Measurements from ENCODE around the gene DPYSL5. TPM values are rescaled to one million over a fixed set of nuclear protein-coding genes. Genes with fewer than 3 reads are reported as not detected.

Gene DPYSL5
- total RNA-seq, 4 donors from 2014 or later = 0.40 to 2.4 TPM; not detected in 2

DNA sequence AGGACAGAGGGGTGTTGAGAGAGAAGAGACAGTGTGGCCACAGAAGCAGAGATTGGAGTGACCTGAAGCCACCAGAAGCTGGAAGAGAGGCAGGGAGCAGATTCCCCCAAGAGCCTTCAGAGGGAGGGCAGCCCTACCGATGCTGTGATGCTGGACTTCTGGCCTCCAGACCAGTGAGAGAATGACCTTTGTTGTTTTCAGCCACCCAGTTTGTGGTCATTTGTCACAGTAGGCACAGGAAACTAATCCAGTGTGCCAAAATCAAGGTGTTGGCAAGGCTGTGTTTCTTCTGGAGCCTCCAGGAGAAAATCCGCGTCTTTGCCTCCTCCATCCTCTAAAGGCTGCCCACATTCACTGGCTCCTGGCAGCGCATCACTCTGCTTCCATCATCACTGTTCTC is 137.9 kb downstream of the DPYSL5 start:
- Histone ChIP-seq H3K36me3 (peaks cover 0 to 7% of the 10 kb centered on the region in 2 donors), H3K27me3 (no peaks in the 10 kb centered on the region), H3K4me1 (peaks cover 9 to 40% (median 11%) of the 10 kb centered on the region in 3 donors), H3K27ac (no peak overlapping the region), H3K9me3 (no peaks in the 10 kb centered on the region), H3K4me3 (no peak overlapping the region)
- 97% methylated on average over 3 of the region's 4 CpGs; no CpG with 5 or more reads in 1 of the 2 donors for WGBS, 2 donors (ENCODE audit: low coverage in 1 of 2)
- TF ChIP-seq POLR2A (IDR thresholded peaks at IDR 0.05) (no peak), POLR2AphosphoS5 (IDR thresholded peaks at IDR 0.05) (no peak), EP300 (IDR thresholded peaks at IDR 0.05) (no peak)
- TF ChIP-seq, protein P1, sequence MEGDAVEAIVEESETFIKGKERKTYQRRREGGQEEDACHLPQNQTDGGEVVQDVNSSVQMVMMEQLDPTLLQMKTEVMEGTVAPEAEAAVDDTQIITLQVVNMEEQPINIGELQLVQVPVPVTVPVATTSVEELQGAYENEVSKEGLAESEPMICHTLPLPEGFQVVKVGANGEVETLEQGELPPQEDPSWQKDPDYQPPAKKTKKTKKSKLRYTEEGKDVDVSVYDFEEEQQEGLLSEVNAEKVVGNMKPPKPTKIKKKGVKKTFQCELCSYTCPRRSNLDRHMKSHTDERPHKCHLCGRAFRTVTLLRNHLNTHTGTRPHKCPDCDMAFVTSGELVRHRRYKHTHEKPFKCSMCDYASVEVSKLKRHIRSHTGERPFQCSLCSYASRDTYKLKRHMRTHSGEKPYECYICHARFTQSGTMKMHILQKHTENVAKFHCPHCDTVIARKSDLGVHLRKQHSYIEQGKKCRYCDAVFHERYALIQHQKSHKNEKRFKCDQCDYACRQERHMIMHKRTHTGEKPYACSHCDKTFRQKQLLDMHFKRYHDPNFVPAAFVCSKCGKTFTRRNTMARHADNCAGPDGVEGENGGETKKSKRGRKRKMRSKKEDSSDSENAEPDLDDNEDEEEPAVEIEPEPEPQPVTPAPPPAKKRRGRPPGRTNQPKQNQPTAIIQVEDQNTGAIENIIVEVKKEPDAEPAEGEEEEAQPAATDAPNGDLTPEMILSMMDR (IDR thresholded peaks at IDR 0.05) = no peak
- ATAC-seq = no peak

DNA sequence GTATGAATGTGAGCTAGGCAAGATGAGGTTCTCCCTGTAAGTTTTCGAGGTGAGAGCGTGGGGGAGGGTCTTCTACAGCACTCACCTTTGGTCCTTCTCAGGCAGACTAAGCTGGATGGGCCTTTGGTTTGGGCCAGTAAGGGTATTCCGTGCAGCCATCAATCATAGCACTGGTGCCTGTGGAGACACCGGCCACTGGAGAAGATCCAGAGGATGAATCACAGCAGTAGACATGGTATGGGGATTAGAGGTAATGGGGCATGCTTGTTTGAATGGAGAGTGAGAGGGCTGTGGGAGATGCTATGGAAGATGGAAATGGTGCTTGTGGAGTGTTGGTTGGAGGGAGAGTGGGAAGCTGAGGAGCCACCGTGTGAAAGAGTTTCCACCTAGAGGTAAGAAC is 138.6 kb downstream of the DPYSL5 start:
- H3K27me3 ChIP-seq = no peaks in the 10 kb centered on the region
- WGBS, 2 donors (ENCODE audit: low coverage in 1 of 2) = 66 to 93% methylated on average over 2 to 3 of the region's 5 CpGs
- H3K9me3 ChIP-seq = no peaks in the 10 kb centered on the region
- no peak overlapping the region for H3K4me3 ChIP-seq
- peaks cover 9 to 32% (median 10%) of the 10 kb centered on the region in 3 donors for H3K4me1 ChIP-seq
- TF ChIP-seq EP300 (IDR thresholded peaks at IDR 0.05) = no peak
- ATAC-seq = no peak
- peaks cover 0 to 7% of the 10 kb centered on the region in 2 donors for H3K36me3 ChIP-seq
- H3K27ac ChIP-seq = no peak overlapping the region

DNA sequence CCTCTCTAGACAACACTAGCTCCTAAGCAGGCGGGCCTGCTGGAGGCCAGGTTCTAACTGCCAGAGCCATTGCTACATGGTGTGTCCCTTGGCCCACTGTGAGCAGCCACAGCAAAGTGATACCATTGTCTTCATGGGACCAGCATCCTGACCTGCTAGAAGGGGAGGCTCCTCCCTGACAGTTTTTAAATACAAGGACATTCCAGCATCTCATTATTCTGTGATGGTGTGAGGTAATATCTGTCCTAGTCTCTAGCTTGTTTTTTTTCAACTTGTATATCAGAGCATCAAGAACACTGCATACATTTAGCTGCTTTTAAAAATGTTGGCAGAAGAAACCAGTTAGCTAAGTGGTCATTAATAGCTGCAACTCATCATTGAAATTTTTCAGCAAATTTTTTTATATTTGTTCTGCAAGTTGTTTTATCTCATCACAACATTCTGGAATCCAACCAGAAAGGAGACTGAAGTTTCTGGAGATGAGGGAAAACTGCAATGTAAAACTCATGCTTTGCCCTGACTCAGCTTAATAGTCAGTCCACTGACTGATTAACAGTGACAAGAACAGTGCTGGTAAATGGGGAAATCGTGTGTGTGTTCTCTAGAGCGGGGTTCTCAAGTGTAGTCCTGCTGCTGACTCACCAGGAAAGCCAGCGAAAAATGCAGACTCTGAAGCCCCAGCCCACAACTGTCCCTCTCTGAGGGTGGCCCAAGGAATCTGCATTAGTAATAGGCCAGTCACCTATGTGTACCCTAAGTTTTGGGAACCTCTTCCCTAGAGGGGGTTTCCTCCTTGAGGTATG is 140.3 kb downstream of the DPYSL5 start:
- Histone ChIP-seq H3K27me3 (no peaks in the 10 kb centered on the region), H3K4me3 (no peak overlapping the region), H3K36me3 (peaks cover 0 to 7% of the 10 kb centered on the region in 2 donors), H3K4me1 (peaks cover 0 to 15% (median 0%) of the 10 kb centered on the region in 3 donors), H3K9me3 (no peaks in the 10 kb centered on the region), H3K27ac (peak overlapping the region in 1 of 4 donors; percentile 31)
- whole genome bisulfite sequencing, 2 donors (ENCODE audit: low coverage in 1 of 2) = 58 to 60% methylated on average over 2 to 3 of the region's 4 CpGs
- TF ChIP-seq, protein P1 (IDR thresholded peaks at IDR 0.05) = no peak
- no peak for TF ChIP-seq POLR2A (IDR thresholded peaks at IDR 0.05)
- ATAC-seq = no peak

- H3K27ac ChIP-seq = no peak overlapping the region
- H3K36me3 ChIP-seq = peaks cover 0 to 7% of the 10 kb centered on the region in 2 donors
- H3K9me3 ChIP-seq = no peaks in the 10 kb centered on the region
- WGBS, 2 donors (ENCODE audit: low coverage in 1 of 2) = 74 to 85% methylated on average over 5 to 6 of the region's 8 CpGs
- TF ChIP-seq, protein P1 (IDR thresholded peaks at IDR 0.05) = no peak
- TF ChIP-seq EP300 (IDR thresholded peaks at IDR 0.05) = no peak
- H3K4me3 ChIP-seq = no peak overlapping the region
- no peak for ATAC-seq
- H3K4me1 ChIP-seq = peaks cover 0 to 13% (median 0%) of the 10 kb centered on the region in 3 donors
- H3K27me3 ChIP-seq = no peaks in the 10 kb centered on the region
These were observed 141.2 kb downstream of the DPYSL5 start for GRCh38 chr2:26989156-26989555.

GRCh38 chr2:26991717-26992116 is 143.8 kb downstream of the DPYSL5 start:
- WGBS, 2 donors (ENCODE audit: low coverage in 1 of 2) = 71 to 93% methylated on average over 5 of the region's 5 CpGs
- Histone ChIP-seq H3K36me3 (peaks cover 0 to 7% of the 10 kb centered on the region in 2 donors), H3K4me1 (peaks cover 0 to 13% (median 0%) of the 10 kb centered on the region in 3 donors), H3K9me3 (no peaks in the 10 kb centered on the region), H3K27ac (no peak overlapping the region), H3K27me3 (no peaks in the 10 kb centered on the region), H3K4me3 (no peak overlapping the region)
- TF ChIP-seq POLR2AphosphoS5 (IDR thresholded peaks at IDR 0.05) (no peak), POLR2A (IDR thresholded peaks at IDR 0.05) (no peak)
- TF ChIP-seq, protein P1 (IDR thresholded peaks at IDR 0.05) = no peak
- no peak for ATAC-seq
